CD1c-positive myeloid dendritic cell (primary cell): ENCODE results near the gene PDE8B.
A peak's percentile ranks its signal among the peaks of the same experiment; 100 is the strongest.

Experiments used
- DNase-seq: peaks from one replicate; pipeline ENCODE4 v3.0.0-alpha.2; 2016; ENCODE audit errors: extremely low spot score

Gene PDE8B

GRCh38 chr5:77292026-77292757, 81.7 kb downstream of the PDE8B start:
- DNase-seq: no peak

- DNase-seq: peak; percentile 6
Measured at GRCh38 chr5:77294185-77294584, 83.7 kb downstream of the PDE8B start.

- no peak for DNase-seq
Measured at GRCh38 chr5:77295863-77296378, 85.4 kb downstream of the PDE8B start.

- no peak for DNase-seq
Measured at GRCh38 chr5:77298146-77298545, 87.7 kb downstream of the PDE8B start.

GRCh38 chr5:77300451-77300850, 90.0 kb downstream of the PDE8B start:
- DNase-seq: no peak

GRCh38 chr5:77301447-77301883, 91.0 kb downstream of the PDE8B start:
- DNase-seq: no peak

GRCh38 chr5:77302247-77302646, 91.8 kb downstream of the PDE8B start:
- DNase-seq: no peak

GRCh38 chr5:77302653-77303052, 92.2 kb downstream of the PDE8B start:
- no peak for DNase-seq

- no peak for DNase-seq
Measured at GRCh38 chr5:77304388-77304787, 93.9 kb downstream of the PDE8B start.

- no peak for DNase-seq
Measured at GRCh38 chr5:77305222-77305846, 94.9 kb downstream of the PDE8B start.

GRCh38 chr5:77305956-77306355, 95.5 kb downstream of the PDE8B start:
- no peak for DNase-seq

- DNase-seq: no peak
Measured at GRCh38 chr5:77306531-77306930, 96.1 kb downstream of the PDE8B start.

GRCh38 chr5:77308154-77308960, 97.9 kb downstream of the PDE8B start:
- no peak for DNase-seq

GRCh38 chr5:77309140-77309539, 98.7 kb downstream of the PDE8B start:
- DNase-seq: no peak

GRCh38 chr5:77310494-77311213, 100.2 kb downstream of the PDE8B start:
- DNase-seq: no peak

GRCh38 chr5:77311214-77311571, 100.7 kb downstream of the PDE8B start:
- DNase-seq: no peak

- no peak for DNase-seq
Measured at GRCh38 chr5:77312413-77312812, 101.9 kb downstream of the PDE8B start.

- no peak for DNase-seq
Measured at GRCh38 chr5:77316871-77317661, 106.6 kb downstream of the PDE8B start.

- no peak for DNase-seq
Measured at GRCh38 chr5:77318060-77318459, 107.6 kb downstream of the PDE8B start.

- no peak for DNase-seq
Measured at GRCh38 chr5:77319117-77319804, 108.8 kb downstream of the PDE8B start.
